HG03521 (cell line): ENCODE data around the gene ZFHX3.

ENCODE experiments used
- ATAC-seq: cut with Tn5 transposase; IDR thresholded peaks from one replicate; pipeline ENCODE4 v1.9.1; 2021; ENCODE audit warnings: mild to moderate bottlenecking, moderate library complexity; ENCODE audit not compliant: unreplicated experiment

The ZFHX3 gene

DNA sequence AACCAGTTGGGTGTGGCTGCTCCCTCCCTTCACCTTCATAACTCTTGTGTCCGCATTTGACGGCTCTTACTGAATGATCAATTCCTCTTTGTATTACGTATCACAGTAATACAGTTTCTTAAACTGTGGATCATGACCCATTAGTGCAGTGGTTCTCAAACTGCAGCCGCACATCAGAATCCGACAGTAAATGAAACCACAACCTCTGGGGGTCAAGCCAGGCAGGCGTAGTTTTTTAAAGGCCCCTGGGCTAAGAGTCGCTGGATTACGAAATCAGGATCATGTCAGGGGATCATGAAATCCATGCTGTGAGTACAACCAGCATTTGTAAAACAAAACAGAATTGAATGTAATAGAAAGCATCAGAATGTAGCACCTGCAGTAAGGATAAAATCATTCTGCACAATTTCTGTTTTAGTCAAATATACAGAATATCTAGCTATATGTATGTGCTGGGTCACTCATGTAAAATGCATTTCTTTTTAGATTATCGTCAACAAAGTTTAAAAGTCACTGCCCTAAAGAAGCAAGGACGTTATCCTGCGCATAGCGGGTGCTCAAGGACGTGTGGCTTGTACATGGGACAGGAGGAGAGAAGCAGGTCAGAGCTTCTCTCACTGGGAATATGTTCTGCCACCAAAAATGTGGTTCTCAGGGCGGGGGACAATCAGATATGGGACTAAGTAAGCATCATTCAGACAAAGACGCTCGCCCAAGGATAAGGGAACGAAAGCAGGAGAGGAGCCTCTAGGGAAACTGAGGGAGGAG is 113.1 kb downstream of the ZFHX3 start:
- ATAC-seq: no peak

DNA sequence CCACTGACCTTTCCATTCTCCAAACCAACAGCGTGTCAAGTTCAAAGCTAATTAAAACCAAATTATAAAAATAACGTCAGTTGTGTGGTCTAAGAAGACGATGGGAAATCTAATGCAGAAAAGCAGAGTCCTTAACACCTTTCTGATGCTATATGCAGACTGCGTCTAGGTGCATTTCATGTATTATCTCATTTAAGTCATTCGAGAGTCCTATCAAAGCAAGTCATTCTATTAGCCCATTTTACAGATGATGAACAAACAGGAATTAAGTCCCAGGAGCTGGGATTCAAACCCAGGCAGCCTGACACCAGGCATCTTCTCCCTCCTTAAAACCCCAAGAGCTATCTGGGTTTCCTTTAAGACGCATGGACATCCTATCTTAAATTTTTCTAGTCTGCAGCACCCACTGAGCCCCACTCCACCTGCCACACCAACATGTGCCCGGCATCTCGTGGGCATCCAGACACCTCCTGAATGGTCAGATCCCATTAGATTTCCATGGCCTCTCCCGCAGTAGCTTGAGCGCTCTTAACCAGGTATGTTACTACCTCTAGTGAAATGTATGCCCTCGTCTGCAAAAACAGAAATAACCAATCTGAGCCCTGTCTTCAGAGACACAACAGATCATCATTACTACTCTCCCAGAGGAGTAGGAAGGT is 115.1 kb downstream of the ZFHX3 start:
- ATAC-seq: no peak

DNA sequence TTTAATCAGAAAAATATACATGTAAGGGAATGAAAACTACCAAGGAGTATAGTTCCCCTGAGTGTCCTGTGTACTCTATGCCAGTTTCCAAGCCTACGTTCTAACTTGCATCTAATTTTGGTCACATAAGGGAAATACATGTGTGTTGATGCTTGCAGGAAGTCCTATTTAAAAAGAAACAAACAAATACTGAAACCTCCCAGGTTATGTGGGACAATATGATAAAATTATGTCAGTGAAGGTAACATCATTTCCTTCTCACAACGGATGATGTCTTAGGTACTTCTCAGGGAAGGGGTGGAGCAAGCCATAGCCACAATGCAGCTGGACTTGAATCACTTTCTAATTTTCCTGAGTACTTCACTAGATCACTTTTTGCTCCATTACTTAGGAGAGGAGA is 115.9 kb downstream of the ZFHX3 start:
- ATAC-seq: no peak

DNA sequence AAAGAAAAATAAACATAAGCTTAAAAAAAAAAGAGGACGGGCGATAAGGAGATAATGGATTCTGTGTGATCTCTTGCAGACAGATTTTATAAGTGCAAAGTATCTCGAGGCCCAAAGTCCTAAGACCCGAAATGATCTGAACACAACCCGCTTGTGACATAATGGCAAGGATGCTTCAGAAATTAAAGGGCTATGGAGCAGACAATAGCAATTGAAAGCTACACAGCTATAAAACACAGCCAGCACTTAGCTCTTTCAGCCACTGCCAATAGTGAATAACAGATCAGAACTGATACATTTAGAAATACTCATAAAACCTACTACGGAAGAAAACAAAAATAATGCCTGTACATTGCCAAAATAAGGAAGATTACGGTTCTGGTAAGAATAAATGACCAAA is 117.5 kb downstream of the ZFHX3 start:
- ATAC-seq: no peak

GRCh38 chr16:72928090-72928981 is 119.6 kb downstream of the ZFHX3 start:
- ATAC-seq: no peak

DNA sequence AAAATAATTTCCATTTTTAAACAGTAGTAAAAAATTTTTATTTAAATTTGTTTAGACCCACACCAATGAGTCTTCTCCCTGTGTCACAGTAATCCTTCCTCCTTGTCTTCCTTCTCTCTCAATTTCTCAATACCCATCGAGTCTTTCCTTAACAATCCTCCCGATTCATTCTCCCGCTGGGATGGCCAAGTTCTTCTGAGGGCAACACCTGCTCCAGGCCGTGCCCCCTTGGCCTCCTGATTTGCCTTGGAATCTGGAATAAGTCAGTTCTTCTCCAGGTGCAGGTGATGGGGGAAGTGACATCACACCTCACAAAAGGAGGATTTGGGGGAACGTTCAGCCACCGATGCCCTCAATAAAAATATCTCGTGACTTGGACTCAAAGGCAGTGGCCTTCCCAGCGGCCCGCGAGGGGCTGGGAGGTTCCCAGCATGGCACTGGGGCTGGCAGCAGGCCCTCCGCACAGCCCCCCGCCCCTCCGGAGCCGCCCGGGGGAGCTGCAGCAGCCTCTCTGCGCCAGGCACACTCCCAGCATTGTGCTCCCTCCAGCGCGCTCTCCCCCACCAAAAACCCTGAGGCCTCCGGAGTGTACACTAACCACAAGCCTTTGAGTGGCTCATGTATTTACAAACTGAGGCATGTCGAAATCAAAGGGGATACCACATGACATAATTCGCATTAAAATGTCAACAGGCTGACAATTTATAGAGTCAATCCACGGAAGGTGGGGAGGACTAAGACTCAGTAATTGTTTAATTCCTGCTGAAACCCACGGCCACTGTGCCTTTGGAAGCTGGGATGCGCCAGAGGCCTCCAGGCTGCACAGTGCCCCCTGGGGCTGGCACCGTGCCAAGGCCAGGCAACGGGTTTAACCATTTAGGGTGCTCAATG is 120.5 kb downstream of the ZFHX3 start:
- no peak for ATAC-seq

- ATAC-seq: no peak
These were observed 121.5 kb downstream of the ZFHX3 start for GRCh38 chr16:72926177-72927070.

- no peak for ATAC-seq
These were observed 122.3 kb downstream of the ZFHX3 start for GRCh38 chr16:72925631-72925979.

DNA sequence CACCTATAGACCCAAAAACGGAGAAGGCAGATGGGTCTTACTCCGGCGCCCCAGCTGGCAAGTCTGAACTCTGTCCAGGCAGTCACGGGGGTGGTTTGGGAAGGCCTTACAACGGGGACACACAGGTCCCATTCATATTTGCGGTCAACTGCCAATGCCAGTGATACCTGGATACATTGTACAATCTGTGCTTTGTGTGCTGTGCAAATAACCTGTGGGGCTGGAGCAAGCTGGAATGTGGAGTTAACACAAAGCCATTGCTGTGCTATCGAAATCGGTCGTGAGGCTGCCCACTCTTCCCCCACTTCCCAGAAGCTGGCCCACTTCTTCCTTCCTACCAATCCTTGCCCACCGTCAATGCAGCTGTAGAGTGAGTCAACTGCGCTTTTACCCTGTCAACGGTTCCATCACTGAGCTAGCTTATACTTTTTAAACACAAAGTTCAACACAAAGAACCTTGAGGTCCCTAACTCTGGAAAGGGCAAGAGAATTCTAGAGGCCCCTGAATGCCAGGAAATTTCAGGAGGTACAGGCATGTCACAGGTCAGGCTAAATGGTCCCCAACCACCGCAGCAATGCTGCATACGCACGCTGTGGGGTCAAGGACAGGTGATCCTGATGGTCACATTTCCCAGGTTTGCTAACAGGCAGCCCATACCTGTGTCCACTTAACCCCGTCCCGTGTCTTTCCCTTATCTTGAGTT is 122.8 kb downstream of the ZFHX3 start:
- no peak for ATAC-seq

DNA sequence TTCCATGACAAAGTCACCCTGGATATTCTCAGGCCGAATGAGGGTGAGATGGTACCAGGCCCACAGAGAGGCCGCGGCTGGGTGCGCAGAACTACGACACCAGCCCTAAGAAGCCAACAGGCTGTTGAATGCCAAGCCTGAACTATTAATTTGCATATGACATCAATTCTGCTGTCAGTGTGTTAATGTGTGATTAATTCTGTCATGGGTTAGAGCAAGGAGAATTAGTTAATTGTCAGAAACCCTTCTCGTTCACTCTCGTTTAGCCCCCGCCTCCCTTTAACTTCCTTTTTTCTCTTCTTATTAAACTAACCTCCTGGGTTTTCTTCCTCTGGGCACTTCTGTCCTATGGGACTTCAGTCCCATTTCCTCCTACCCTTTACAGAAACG is 123.4 kb downstream of the ZFHX3 start:
- ATAC-seq: no peak

GRCh38 chr16:72923757-72924156 is 124.2 kb downstream of the ZFHX3 start:
- no peak for ATAC-seq

DNA sequence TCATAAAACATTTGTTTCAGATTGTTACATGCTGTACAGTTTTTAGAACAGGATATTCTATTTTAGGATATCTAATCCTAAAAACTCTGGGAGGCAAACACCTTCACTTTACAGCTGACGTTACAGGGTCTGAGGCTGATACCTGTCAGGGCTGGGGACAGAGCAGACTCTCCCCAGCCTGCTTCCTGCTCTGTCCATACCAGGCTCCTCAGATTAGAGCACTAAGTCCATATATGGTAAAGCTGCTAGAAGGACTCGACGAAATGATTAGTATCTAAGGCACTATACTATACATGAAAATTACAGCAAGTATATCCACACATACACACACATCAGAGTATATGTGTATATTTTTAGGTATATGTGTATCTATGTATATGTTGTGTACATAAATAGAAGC is 125.2 kb downstream of the ZFHX3 start:
- ATAC-seq: no peak

GRCh38 chr16:72921620-72922019 is 126.3 kb downstream of the ZFHX3 start:
- ATAC-seq: no peak

DNA sequence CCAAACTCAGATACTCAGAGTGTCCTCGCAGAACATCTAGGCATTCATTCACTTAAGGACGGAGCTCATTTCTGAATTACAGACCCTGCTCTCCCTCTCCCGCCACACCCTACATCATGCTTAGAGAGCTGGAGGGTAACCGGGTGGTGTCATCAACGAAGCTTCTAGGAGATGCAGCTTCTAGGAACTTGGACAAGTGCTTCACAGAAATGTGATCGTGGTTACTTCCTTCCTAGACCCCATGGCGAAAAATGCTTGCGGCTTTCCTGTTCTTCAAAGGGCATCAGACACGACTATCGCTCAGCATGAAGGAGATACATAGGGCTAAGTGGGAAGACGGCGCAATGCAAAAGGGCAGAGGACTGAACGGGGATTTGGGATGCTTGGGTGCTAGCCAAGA is 126.8 kb downstream of the ZFHX3 start:
- no peak for ATAC-seq

DNA sequence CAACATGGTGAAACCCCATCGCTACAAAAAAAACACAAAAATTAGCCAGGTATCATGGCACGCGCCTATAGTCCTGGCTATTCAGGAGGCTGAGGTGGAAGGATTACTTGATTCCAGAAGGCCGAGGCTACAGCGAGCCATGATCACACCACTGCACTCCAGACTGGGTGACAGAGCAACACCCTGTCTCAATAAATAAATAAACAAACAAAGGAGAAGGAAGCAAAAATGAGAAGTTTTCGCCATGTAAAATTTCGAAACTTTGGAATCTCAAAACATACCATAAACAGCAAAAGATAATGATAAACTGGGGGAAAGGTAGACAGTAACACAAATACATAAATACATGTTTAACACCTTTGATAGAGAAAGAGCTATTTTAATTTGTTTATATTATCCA is 130.9 kb downstream of the ZFHX3 start:
- no peak for ATAC-seq

- ATAC-seq: no peak
These were observed 132.6 kb downstream of the ZFHX3 start for GRCh38 chr16:72915331-72915730.

GRCh38 chr16:72913551-72913950 is 134.4 kb downstream of the ZFHX3 start:
- ATAC-seq: no peak

DNA sequence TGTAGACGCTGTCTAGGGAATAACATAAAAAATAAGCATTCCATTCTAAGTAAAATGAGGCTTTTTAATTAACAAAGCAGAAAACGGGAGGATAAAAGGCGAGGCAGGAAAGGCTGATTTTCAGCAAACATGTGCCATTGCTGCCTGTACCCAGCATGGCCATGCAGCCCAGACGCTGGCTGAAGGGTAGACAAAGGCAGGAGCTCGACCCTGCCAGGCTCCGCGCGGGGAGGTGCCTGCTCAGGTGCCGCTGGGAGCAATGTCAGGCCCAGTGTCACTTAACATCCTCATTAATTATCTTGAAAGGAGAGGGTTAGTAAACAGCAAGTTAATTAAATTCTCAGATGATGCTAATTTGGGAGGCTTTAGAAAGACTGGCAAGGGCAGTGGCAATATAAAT is 136.0 kb downstream of the ZFHX3 start:
- ATAC-seq: no peak

- no peak for ATAC-seq
These were observed 137.1 kb downstream of the ZFHX3 start for GRCh38 chr16:72910875-72911274.
